Mononuclear cell (primary cell): Measurements from ENCODE around the gene CPNE5. TPM values are rescaled to one million over a fixed set of nuclear protein-coding genes. Genes with fewer than 3 reads are reported as not detected.

ENCODE experiments used
- H3K27me3 ChIP-seq: 2 replicates; pipeline ENCODE4 v1.6.0; 2011; ENCODE audit warnings: low read length, control low read depth; ENCODE audit not compliant: insufficient read depth
- H3K4me1 ChIP-seq: 2 replicates; pipeline ENCODE4 v1.5.1; 2011; ENCODE audit warnings: mild to moderate bottlenecking, low read length, control low read depth; ENCODE audit not compliant: insufficient read depth
- H3K4me3 ChIP-seq: 2 replicates; pipeline ENCODE4 v1.5.1; 2011; ENCODE audit warnings: mild to moderate bottlenecking, low read length, moderate library complexity
- H3K9me3 ChIP-seq: 2 replicates; pipeline ENCODE4 v1.5.1; 2011; ENCODE audit warnings: low read depth, mild to moderate bottlenecking, control low read depth, low read length
- total RNA-seq: library from RNA; depleted of rRNA; stranded (reverse); fragments of >200 nt; gene quantifications from one replicate; pipeline ENCODE4 v1.2.3, GENCODE V29; 2012

CPNE5 gene
- total RNA-seq, 1 donor: 6.9 TPM

DNA sequence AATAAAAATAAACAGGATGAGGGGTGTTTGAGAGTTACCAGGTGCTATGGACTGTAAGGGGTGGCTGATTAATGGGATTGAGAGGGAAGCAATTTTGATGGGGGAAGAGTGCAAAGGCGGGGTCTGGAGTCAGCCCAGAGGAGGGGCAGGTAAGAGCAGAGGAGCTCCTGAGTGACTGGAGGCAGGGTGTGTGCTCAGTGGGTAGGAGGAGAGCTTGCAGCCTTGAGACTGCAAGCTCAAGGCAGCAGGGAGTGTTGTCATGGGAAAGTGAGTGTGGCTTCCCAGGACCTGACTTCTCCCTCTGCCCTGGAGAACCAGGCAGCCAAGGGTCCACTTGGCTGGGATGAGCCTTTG, 87.4 kb downstream of the CPNE5 start:
- Histone ChIP-seq H3K4me3 (no peak overlapping the region), H3K9me3 (no peaks in the 10 kb centered on the region), H3K27me3 (no peaks in the 10 kb centered on the region), H3K4me1 (peaks cover 61% of the 10 kb centered on the region)

DNA sequence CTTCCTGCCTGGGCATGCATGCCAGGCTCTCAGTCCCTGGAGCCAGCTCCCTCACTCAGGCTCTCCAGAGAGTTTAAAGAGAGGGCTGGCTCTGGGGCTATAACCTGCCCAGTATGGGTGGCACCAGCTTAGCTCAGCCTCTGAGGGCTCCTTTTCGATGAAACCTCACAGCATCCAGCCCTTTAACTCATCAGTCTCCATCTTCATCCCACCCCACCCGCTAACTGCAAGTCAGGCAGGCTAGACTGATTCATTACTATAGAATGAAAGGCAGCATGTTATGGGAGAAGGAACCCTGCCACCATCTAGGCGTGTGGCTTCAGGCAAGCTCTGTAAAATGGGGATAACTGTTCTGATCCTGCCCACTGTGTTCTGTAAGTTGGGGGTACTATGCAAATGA, 88.2 kb downstream of the CPNE5 start:
- Histone ChIP-seq H3K9me3 (no peaks in the 10 kb centered on the region), H3K4me3 (no peak overlapping the region), H3K27me3 (no peaks in the 10 kb centered on the region), H3K4me1 (peaks cover 54% of the 10 kb centered on the region)

DNA sequence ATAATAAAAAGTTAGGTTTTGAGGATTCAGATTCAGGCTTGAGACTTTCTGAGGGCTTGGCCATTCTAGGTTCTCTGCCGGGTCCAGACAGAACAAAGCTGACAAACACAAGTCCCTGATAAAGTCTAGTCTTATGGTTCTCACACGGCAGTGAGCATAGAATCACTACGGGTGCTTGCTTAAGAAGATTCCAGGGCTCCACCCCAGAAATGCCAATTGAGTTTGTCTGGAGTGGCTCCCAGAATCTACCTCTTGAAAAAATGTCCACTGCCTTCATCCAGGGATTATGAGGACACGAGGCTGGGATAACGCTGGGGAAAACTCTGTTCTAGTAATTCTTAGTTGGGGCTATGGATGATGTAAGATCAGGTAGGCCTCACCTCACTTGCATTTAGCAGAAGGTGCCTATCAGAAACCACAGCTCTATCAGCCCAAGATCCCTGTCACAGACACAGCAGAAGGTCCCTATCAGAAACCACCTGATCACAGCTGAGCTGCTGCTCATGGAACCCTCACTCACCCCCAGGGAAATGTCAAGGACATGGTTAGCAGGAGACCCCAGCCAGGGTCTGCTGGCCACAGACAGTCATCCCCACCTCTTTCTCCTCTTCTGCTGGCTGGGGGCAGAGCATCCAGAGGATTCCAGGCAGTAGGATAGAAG, 89.3 kb downstream of the CPNE5 start:
- Histone ChIP-seq H3K27me3 (no peaks in the 10 kb centered on the region), H3K4me1 (peaks cover 43% of the 10 kb centered on the region), H3K9me3 (no peaks in the 10 kb centered on the region), H3K4me3 (no peak overlapping the region)

DNA sequence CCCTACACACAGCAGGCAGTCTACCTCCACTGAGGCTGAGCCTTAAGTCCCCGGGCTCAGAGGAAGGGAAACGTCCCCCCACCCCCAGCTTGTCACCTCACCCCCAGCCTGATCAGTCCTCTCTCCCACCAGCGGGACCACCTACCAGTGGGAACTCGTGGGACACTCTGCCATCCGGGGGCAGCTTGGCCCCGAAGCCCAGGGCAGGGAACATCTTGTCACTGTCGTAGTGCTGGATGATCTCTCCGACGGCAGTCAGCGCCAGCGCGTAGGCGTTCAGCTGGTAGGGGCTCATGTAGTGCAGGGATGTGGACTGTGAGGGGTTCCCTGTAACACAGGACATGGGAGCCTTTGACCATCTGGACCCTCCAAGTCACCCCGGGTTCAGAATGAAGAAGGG, 93.0 kb downstream of the CPNE5 start:
- peaks cover 22% of the 10 kb centered on the region for H3K4me1 ChIP-seq
- H3K4me3 ChIP-seq: no peak overlapping the region
- H3K27me3 ChIP-seq: no peaks in the 10 kb centered on the region
- no peaks in the 10 kb centered on the region for H3K9me3 ChIP-seq

DNA sequence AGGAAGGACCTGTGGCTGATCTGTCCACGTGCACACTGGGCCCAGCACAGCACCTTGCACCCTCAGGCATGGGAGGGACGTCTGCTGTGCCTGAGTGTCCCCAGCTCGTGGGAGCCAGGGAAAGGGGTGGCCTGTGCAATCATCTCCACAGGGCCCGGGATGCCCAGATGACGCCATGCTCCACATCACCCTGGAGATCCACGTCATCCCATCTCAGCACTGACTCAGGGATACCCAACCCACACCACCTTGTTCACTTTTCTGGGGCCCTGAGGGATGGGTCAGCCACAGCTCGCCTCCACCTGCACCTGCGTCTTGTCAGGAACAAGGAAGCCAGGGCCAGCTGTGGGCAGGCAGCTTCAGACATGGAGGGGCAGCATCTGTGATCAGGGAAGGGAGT, 93.4 kb downstream of the CPNE5 start:
- Histone ChIP-seq H3K27me3 (no peaks in the 10 kb centered on the region), H3K4me3 (no peak overlapping the region), H3K9me3 (no peaks in the 10 kb centered on the region), H3K4me1 (peaks cover 18% of the 10 kb centered on the region)

DNA sequence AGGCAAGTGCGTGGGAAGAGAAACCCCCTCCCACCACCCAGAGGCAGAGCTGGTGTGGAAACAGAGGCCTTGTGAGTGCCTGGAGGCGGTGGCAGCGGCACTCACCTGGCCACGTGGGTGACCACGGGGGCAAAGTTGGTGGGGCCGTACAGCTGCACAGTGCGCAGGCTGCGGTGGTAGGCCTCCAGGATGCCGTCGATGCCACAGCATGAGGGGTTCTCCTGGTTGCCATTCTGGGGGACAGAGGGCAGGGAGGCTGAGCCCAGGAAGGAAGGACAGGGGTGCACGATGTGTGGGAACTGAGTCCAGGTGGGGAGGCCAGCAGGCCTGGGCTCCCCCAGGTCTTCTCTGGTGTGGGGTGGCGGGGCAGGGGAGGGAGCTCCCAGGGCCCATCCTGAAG, 94.0 kb downstream of the CPNE5 start:
- Histone ChIP-seq H3K4me1 (peaks cover 17% of the 10 kb centered on the region), H3K27me3 (no peaks in the 10 kb centered on the region), H3K9me3 (no peaks in the 10 kb centered on the region), H3K4me3 (no peak overlapping the region)

DNA sequence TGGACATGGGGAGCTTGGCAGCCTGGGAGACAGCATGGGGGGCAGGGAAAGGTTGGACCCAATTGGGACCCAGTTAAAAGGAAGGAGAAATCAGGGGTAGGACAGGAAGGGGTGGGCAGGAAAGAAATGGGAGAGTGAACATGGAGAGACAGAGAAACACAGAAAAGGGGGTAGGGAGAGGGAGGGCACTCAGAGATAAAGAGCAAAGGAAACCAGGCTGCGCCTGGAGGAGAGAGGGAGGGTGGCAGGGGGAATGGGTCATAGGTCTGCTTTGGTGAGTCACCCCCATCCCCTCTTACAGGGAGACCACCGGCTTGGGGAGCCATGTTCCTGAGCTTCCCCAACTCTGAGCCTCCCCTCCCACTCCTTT, 95.0 kb downstream of the CPNE5 start:
- Histone ChIP-seq H3K4me3 (no peak overlapping the region), H3K27me3 (no peaks in the 10 kb centered on the region), H3K4me1 (peaks cover 17% of the 10 kb centered on the region), H3K9me3 (no peaks in the 10 kb centered on the region)

DNA sequence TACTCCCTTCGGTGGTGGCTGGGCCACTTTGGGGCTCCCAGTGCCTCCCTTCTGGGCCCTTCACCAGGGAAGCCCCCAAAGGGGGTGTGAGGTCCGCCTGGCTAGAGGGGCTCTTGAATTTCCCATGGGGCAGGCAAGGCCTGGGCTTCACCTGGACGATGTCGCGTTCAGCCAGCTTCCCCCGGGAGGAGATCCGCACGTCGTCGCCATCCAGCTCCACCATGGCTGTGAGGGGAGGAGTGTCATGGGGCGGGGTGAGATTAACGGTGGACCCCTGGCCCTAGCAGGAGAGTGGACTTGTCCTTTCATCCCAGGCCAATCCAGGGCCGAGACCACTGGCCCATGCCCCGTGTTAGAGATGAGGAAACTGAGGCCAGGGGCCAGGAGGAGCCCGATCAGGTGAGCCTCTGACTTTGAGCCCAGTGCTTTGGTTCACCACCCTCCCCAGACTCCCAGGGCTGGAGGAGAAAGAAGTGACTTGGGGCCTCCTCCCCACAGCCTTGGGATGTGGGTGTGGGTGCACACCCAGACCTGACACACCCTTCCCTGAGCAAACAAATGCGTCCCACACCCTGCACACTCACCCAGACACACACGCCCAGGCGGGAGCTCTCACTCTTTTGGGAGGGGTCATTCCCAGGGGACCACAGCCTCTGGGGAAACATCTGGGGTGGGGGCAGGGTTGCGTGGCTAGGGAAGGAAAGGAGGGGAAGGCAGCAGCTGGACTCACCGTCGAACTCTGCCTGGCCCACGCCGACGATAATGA, 95.5 kb downstream of the CPNE5 start:
- H3K4me1 ChIP-seq: peaks cover 17% of the 10 kb centered on the region

DNA sequence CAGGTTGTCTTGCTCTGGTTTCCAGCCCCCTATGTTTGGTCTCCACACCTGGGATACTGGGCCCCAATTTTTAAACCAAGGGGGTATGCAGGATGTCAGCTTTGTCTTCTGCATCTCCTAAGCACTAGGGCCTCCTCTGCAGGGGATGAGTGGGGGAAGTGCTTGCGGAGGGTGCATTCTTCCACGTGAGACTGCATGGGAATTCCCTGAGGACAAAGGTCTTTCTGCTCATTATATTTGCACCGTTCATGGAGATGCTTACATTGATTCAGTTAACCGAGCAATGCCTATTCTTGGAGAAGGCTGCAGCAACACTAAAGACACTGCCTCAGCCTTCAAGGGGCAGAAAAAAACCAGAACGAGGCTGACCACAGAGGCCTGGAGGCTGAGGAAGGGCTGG, 96.2 kb downstream of the CPNE5 start:
- Histone ChIP-seq H3K4me1 (peaks cover 17% of the 10 kb centered on the region), H3K4me3 (no peak overlapping the region), H3K27me3 (no peaks in the 10 kb centered on the region), H3K9me3 (no peaks in the 10 kb centered on the region)

More for the DNA sequence above, 95.5 kb downstream of the CPNE5 start:
- no peak overlapping the region for H3K4me3 ChIP-seq
- no peaks in the 10 kb centered on the region for H3K9me3 ChIP-seq
- no peaks in the 10 kb centered on the region for H3K27me3 ChIP-seq

DNA sequence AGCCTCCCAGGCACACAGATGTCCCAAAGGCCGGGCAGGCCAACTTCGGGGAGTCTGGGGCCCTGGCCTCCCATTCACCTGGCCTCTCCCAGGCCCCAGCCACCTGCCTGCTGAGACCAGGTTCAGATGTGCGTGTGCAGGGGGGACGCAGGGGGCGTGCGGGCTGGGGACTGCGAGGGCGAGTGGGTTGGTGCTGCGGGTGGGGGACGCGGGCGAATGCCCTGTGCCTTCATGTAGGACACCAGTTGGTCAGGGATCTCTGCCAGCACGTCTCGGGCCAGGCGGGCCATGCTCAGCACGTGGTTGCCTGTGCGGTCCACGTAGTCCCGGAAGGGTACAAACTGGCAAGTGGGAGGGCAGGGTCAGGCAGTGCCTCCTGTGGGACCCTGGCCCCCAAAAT, 97.1 kb downstream of the CPNE5 start:
- Histone ChIP-seq H3K4me3 (no peak overlapping the region), H3K9me3 (no peaks in the 10 kb centered on the region), H3K27me3 (no peaks in the 10 kb centered on the region), H3K4me1 (peaks cover 17% of the 10 kb centered on the region)

DNA sequence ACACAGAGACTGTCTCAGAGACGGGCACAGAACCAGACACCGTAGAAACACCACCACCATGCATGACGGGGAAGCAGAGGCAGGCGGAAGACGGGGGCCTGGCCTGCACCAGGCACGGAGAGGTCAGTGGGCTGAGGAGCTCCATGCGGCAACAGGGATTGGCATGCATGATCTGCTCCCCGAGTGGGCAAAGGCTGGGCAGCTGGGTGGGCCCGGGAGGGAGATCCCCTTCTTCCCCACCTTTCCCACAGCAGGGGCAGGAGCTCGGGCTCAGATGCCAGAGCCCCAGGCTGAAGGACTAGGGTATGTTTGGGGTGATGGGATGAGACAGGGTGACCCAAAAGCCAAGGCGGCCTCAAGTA, 98.4 kb downstream of the CPNE5 start:
- no peaks in the 10 kb centered on the region for H3K27me3 ChIP-seq
- no peak overlapping the region for H3K4me3 ChIP-seq
- H3K9me3 ChIP-seq: no peaks in the 10 kb centered on the region
- H3K4me1 ChIP-seq: peaks cover 21% of the 10 kb centered on the region

DNA sequence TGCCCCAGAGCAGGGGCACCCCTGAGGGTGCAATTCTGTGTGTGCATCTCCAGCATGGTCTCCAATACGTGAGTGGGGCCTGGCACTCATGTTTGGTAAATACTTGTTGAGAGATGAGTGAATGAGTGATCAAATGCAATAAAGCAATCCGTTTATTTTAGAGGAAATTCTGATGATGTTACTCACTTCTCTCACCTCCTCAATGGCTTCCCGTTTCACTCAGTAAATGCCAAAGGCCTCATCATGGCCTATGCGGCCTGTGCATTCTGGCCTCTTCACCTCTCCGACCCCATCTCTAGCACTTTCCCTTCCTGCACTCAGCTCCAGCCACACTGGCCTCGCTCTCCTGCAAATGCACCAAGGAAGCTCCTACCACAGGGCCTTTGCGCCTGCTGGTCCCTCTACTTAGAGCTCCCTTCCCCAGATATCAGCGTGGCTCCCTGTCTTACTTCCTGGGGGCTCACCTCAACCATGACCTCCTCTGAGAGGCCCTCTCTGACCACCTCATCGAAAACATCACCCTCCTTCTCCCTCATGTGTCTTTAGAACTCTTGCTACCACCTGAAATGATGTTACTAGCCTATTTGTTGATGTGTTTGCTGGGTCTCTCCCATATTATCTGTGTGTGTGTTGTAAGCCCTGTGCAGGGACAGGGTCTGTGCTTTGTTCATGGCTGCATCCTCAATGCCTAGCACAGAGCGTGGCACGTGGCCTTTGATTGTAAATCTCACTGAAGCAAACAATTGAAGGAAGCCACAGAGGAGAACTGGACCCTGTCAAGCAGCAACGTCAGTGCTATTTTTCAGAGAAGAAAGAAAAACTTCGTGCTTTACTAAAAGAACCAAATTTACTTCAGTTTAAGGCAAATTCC, 99.1 kb downstream of the CPNE5 start:
- Histone ChIP-seq H3K27me3 (no peaks in the 10 kb centered on the region), H3K9me3 (no peaks in the 10 kb centered on the region), H3K4me1 (peaks cover 27% of the 10 kb centered on the region), H3K4me3 (no peak overlapping the region)

DNA sequence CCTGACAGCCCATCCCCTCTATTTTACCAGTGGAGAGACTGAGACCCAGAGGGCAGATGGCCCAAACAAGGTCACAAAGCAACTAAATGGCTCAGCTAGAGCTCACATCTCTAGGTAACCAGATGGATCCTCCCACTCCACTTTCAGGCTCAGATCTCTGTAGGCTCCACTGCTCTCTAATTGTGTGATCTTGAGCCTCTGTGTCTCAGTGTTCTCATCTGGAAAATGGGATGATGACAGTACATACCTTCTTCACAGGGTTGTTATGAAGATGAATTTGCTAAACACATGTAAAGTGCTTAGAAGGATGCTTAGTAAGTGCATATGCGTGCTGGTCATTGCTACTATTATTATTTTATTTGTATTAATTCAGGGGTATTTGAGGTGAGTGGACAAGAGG, 101.1 kb downstream of the CPNE5 start:
- H3K4me3 ChIP-seq: no peak overlapping the region
- no peaks in the 10 kb centered on the region for H3K9me3 ChIP-seq
- H3K27me3 ChIP-seq: no peaks in the 10 kb centered on the region
- peaks cover 22% of the 10 kb centered on the region for H3K4me1 ChIP-seq

DNA sequence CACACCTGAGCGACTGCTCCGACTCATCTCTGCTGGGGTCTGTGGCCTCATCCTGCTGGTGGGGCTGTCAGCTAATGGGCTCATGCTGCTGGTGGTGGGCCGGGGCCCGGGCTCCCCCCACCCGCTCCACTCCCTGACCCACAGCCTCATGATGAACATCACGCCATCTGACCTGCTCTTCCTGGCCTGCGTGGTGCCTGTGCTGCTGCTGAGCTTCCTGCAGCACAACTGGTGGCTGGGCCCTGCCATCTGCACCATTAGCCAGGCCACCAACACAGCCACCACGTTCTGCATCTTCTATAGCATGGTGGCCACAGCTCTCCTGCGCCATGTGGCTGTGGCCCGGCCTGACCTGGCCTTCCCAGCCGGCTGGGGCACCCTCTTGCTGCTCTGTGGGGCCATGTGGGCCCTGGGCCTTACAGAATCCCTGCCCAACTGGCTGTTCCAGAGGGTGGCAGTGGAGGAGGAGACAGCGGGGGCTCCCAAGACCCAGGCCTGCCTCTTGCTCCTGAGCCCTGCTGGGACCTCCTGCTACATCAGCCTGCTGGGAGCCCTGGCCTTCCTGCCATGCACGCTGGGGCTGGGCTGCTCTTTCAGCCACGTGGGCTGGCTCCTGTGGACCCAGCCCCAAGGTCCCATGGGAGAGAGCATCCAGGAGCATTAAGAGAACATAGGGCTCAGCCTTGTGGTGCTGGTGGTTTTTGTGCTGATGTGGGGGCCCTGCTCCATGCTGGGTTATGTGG, 102.0 kb downstream of the CPNE5 start:
- peaks cover 22% of the 10 kb centered on the region for H3K4me1 ChIP-seq
- no peaks in the 10 kb centered on the region for H3K27me3 ChIP-seq
- H3K4me3 ChIP-seq: no peak overlapping the region
- H3K9me3 ChIP-seq: no peaks in the 10 kb centered on the region
